HCT116 (cell line): ENCODE results near the gene TLR9. TPM values are rescaled to one million over a fixed set of nuclear protein-coding genes. Genes with fewer than 3 reads are reported as not detected.

Experiments used
- ATAC-seq: fragments of 200-7000 bp; cut with Tn5 transposase; 2 replicates; pipeline ENCODE4 v1.9.1; 2020; ENCODE audit warnings: mild to moderate bottlenecking, moderate library complexity
- BruUV-seq: library from RNA; stranded (reverse); fragments of 400-500 nt; replicated peaks from 2 replicates; lab custom pipeline; 2021; lab: Mats Ljungman, UMichigan
- CTCF ChIA-PET: fragments of 300-600 bp; sonication (Branson Sonifier 250); formaldehyde crosslinking; loops from one replicate; lab custom pipeline; 2021; ENCODE audit warnings: antibody characterized with exemption; lab: Charles Lee
- POLR2A ChIA-PET: fragments of 300-600, 350-600 bp; sonication (Branson Sonifier 250); formaldehyde crosslinking; loops from one replicate; lab custom pipeline; 2021; ENCODE audit warnings: antibody characterized with exemption; lab: Charles Lee
- RAD21 ChIA-PET, 2 experiments: fragments of 300-600 bp; sonication (Branson Sonifier 250); formaldehyde crosslinking; loops; one replicate each; lab custom pipeline; 2023; ENCODE audit warnings: low total read pairs in 2 of 2; ENCODE audit not compliant: uncharacterized antibody in 2 of 2, unreplicated experiment in 2 of 2, low non-redundant PET in 1 of 2; lab: Charles Lee
- DNase-seq: peaks from one replicate; pipeline ENCODE4 v3.0.0-alpha.2; 2010; ENCODE audit warnings: low read depth, low spot score
- H2AFZ ChIP-seq: fragments of 200-600 bp; shearing (Covaris generic), sonication (generic); 2 replicates; pipeline ENCODE4 v1.6.1; 2017; ENCODE audit warnings: low read depth, mixed run types, mixed read lengths, antibody characterized with exemption, low read length; ENCODE audit not compliant: poor library complexity, severe bottlenecking
- H3K27ac ChIP-seq: 2 replicates; pipeline ENCODE4 v1.5.1; 2012; ENCODE audit warnings: low read depth, low read length
- H3K27me3 ChIP-seq: fragments of 200-600 bp; sonication (generic); 2 replicates; pipeline ENCODE4 v1.6.1; 2016; ENCODE audit warnings: mixed run types, low read length, mixed read lengths; ENCODE audit not compliant: insufficient read depth
- H3K36me3 ChIP-seq, 2 experiments: fragments of 200-500 bp in 1 of 2; fragments of 200-600 bp in 1 of 2; sonication (Bioruptor generic) in 1 of 2; sonication (generic) in 1 of 2; 2 replicates each; pipeline versions ENCODE4 v1.5.1 to v1.6.1; 2014 to 2016; ENCODE audit warnings: low read length in 2 of 2, inconsistent platforms in 1 of 2, mixed read lengths in 1 of 2, mixed run types in 1 of 2; ENCODE audit not compliant: insufficient read depth in 2 of 2, control insufficient read depth in 1 of 2
- H3K4me1 ChIP-seq, 2 experiments: fragments of 200-600 bp in 1 of 2; sonication (generic) in 1 of 2; 2 replicates each; pipeline versions ENCODE4 v1.5.1 to v1.6.1; 2012 to 2017; ENCODE audit warnings: low read length in 2 of 2, inconsistent platforms in 1 of 2, mild to moderate bottlenecking in 1 of 2, mixed read lengths in 1 of 2, mixed run types in 1 of 2, moderate library complexity in 1 of 2; ENCODE audit not compliant: insufficient read depth in 2 of 2, control insufficient read depth in 1 of 2
- H3K4me2 ChIP-seq: fragments of 200-600 bp; sonication (generic); 2 replicates; pipeline ENCODE4 v1.6.1; 2017; ENCODE audit warnings: mixed run types, low read length, mixed read lengths
- H3K4me3 ChIP-seq, 2 experiments: fragments of 200-600 bp in 1 of 2; sonication (generic) in 1 of 2; replicated peaks in 1 of 2; 2 replicates each; pipeline ENCODE4 v1.5.1; 2011 to 2016; ENCODE audit warnings: low read length in 2 of 2, control low read depth in 1 of 2, low read depth in 1 of 2, mild to moderate bottlenecking in 1 of 2, mixed read lengths in 1 of 2, mixed run types in 1 of 2
- H3K79me2 ChIP-seq: fragments of 200-600 bp; sonication (generic); 2 replicates; pipeline ENCODE4 v1.6.1; 2017; ENCODE audit warnings: mild to moderate bottlenecking, mixed run types, low read length, moderate library complexity, mixed read lengths; ENCODE audit not compliant: insufficient read depth
- H3K9ac ChIP-seq: fragments of 200-600 bp; sonication (generic); 2 replicates; pipeline ENCODE4 v1.6.1; 2016; ENCODE audit warnings: low read length, mixed read lengths
- H3K9me2 ChIP-seq: fragments of 200-600 bp; sonication (generic), shearing (Covaris generic); 2 replicates; pipeline ENCODE4 v1.6.1; 2017; ENCODE audit warnings: mixed run types, mild to moderate bottlenecking, moderate library complexity; ENCODE audit not compliant: insufficient read depth
- H3K9me3 ChIP-seq, 2 experiments: fragments of 200-500 bp in 1 of 2; fragments of 200-600 bp in 1 of 2; sonication (Bioruptor generic) in 1 of 2; sonication (generic) in 1 of 2; 2 replicates each; pipeline ENCODE4 v1.6.1; 2014 to 2017; ENCODE audit warnings: low read length in 2 of 2, mixed read lengths in 2 of 2, inconsistent platforms in 1 of 2, low read depth in 1 of 2, mild to moderate bottlenecking in 1 of 2, mixed run types in 1 of 2, moderate library complexity in 1 of 2; ENCODE audit not compliant: control insufficient read depth in 1 of 2, insufficient read depth in 1 of 2
- H4K20me1 ChIP-seq: fragments of 200-600 bp; sonication (generic), shearing (Covaris generic); 2 replicates; pipeline ENCODE4 v1.6.1; 2017; ENCODE audit warnings: mixed run types, mild to moderate bottlenecking, moderate library complexity; ENCODE audit not compliant: insufficient read depth
- ATF3 ChIP-seq: IDR thresholded peaks from 2 replicates; pipeline ENCODE4 v1.6.1; 2012
- EGR1 ChIP-seq: IDR thresholded peaks from 2 replicates; pipeline ENCODE4 v1.6.1; 2012; ENCODE audit warnings: low read depth
- ELF1 ChIP-seq: IDR thresholded peaks from 2 replicates; pipeline ENCODE4 v1.6.1; 2012; ENCODE audit warnings: low read depth, borderline replicate concordance
- EZH2 ChIP-seq: fragments of 200-600 bp; sonication (generic); IDR thresholded peaks from 2 replicates; pipeline ENCODE4 v1.6.1; 2017; ENCODE audit warnings: antibody characterized with exemption, mixed run types
- EZH2phosphoT487 ChIP-seq: fragments of 200-600 bp; IDR thresholded peaks from 2 replicates; pipeline ENCODE4 v1.6.1; 2018; ENCODE audit warnings: antibody characterized with exemption, borderline replicate concordance
- FOSL1 ChIP-seq: IDR thresholded peaks from 2 replicates; pipeline ENCODE4 v1.6.1; 2012; ENCODE audit warnings: low read depth
- JUND ChIP-seq: IDR thresholded peaks from 2 replicates; pipeline ENCODE4 v1.6.1; 2012
- POLR2A ChIP-seq: IDR thresholded peaks from 2 replicates; pipeline ENCODE4 v1.7.0; 2011; ENCODE audit warnings: borderline replicate concordance; ENCODE audit not compliant: insufficient read depth, insufficient read length; ENCODE audit errors: extremely low read depth
- POLR2AphosphoS5 ChIP-seq: IDR thresholded peaks from 2 replicates; pipeline ENCODE4 v1.6.1; 2011; ENCODE audit warnings: mild to moderate bottlenecking, low read depth, low read length, moderate library complexity
- SP1 ChIP-seq: IDR thresholded peaks from 2 replicates; pipeline ENCODE4 v1.6.1; 2012; ENCODE audit warnings: low read depth
- YY1 ChIP-seq: IDR thresholded peaks from 2 replicates; pipeline ENCODE4 v1.6.1; 2011; ENCODE audit warnings: low read length, low read depth, moderate library complexity, mild to moderate bottlenecking; ENCODE audit not compliant: insufficient replicate concordance; ENCODE audit errors: extremely low read depth
- ZNF274 ChIP-seq: fragments of 200-500 bp; sonication (Bioruptor generic); IDR thresholded peaks from 2 replicates; pipeline ENCODE4 v1.6.1; 2014; ENCODE audit warnings: mild to moderate bottlenecking, low read depth, low read length, inconsistent platforms
- intact Hi-C: fragments of 100-400 bp; cut with micrococcal nuclease; formaldehyde crosslinking; loops from 2 replicates; pipeline ENCODE4 v1.10.0; 2022
- total RNA-seq: library from RNA; stranded (reverse); gene quantifications from one replicate; pipeline ENCODE4 v1.2.1, GENCODE V29; 2021; ENCODE audit not compliant: unreplicated experiment
- TF ChIP-seq, protein P1 (sequence below): IDR thresholded peaks from 2 replicates; pipeline ENCODE4 v1.6.1; 2012; ENCODE audit warnings: low read depth

The TLR9 gene
- total RNA-seq, 1 experiment from 2014 or later, result 0.15 TPM

DNA sequence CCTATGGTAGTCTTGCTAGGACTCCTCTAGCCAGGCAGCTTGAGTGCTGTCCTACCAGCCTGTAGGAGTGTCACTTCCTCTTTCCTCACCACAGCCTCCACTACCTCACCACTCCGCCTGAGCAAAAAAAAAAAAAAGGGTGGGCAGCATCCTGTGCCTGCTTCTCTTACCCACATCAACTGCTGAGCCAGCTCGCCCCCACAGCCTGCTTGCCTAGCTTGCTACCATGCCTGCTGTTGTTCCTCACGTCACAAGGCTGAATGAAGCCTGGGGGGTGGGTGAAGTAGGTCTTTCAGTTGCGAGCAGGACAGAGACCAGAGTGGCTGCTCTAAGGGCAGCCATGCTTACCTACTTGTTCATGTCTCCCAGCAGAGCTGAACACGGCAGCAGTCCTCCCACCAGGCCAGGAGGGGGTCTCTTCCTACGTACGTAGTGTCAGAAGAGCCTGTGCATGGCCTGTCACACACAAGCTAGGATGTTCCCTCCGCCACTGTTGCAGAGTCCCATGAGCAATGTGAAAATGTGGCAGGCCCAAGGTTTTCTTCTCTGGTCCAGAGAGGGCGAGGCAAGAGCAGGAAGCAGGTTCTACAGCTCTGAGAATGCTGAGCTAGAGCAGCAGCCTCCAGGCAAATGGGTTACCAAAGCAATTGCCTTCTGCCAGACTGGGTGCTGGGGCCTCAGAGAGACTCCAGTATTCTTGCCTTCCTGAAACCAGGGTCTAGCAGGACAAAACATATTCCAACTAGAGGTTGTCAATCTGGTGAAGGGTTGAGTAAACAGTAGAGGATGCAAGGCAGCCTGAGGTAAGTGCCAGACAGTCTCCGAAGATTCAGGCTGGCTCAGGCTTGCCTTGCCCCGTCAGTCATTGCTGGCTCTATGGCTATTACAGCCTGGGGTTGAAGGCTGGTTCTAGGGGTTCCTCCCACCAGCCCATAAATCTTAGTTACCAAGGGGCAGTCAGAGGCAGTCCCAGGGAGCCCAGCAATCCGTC lies 28.2 kb upstream of the TLR9 start (continued):
- TF ChIP-seq, protein P1, sequence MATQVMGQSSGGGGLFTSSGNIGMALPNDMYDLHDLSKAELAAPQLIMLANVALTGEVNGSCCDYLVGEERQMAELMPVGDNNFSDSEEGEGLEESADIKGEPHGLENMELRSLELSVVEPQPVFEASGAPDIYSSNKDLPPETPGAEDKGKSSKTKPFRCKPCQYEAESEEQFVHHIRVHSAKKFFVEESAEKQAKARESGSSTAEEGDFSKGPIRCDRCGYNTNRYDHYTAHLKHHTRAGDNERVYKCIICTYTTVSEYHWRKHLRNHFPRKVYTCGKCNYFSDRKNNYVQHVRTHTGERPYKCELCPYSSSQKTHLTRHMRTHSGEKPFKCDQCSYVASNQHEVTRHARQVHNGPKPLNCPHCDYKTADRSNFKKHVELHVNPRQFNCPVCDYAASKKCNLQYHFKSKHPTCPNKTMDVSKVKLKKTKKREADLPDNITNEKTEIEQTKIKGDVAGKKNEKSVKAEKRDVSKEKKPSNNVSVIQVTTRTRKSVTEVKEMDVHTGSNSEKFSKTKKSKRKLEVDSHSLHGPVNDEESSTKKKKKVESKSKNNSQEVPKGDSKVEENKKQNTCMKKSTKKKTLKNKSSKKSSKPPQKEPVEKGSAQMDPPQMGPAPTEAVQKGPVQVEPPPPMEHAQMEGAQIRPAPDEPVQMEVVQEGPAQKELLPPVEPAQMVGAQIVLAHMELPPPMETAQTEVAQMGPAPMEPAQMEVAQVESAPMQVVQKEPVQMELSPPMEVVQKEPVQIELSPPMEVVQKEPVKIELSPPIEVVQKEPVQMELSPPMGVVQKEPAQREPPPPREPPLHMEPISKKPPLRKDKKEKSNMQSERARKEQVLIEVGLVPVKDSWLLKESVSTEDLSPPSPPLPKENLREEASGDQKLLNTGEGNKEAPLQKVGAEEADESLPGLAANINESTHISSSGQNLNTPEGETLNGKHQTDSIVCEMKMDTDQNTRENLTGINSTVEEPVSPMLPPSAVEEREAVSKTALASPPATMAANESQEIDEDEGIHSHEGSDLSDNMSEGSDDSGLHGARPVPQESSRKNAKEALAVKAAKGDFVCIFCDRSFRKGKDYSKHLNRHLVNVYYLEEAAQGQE, result no peak
- TF ChIP-seq, all 23 proteins: peak for 0

DNA sequence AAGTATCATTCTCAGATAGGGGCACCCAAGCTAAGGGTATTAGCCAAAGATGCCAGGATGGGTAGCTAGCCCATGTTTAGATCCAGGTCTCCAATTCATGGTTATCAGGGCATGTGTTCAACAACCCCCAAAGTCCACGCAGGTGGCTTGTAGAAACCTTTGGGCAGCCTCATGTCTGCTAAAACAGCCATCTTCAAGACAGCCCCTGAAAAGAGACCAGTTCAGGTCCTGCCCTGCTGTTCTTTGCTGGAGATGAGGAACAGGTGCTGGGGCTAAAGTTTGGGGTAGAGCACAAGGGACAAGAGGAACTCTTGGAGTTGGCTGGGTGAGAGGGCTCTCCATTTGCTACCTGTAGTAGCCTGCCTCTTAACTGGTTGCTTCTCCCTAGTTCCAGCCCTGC lies 24.7 kb upstream of the TLR9 start:
- Histone ChIP-seq H3K27ac (no peak overlapping the region), H3K4me3 (no peak overlapping the region), H2AFZ (no peak overlapping the region), H3K9me3 (no peaks in the 10 kb centered on the region), H3K9me2 (no peaks in the 10 kb centered on the region), H3K4me2 (no peak overlapping the region), H3K79me2 (0 out of 2 replicates have a peak, but pooled peaks cover 3% of the 10 kb centered on the region), H3K27me3 (no peaks in the 10 kb centered on the region), H3K9ac (no peak overlapping the region), H3K36me3 (peaks cover 14 to 34% of the 10 kb centered on the region in 2 experiments; a peak in 3 of 4 replicates)
- ChIA-PET CTCF (no interaction called here), RAD21 (no interaction called here), POLR2A (interaction anchor here (0.6 to 2.1 kb wide), 2 partner anchors 10 to 86 kb away, joined by 3 to 6 read pairs; no protein-coding TSS in a partner anchor)
- intact Hi-C loops, result no loop called here
- BruUV-seq, result no TSS peak
- no peak for ATAC-seq
- TF ChIP-seq, protein P1, result no peak
- TF ChIP-seq JUND (no peak), YY1 (no peak), SP1 (no peak), EZH2 (no peak), ELF1 (no peak), ATF3 (no peak), FOSL1 (no peak), POLR2A (no peak), POLR2AphosphoS5 (no peak), EZH2phosphoT487 (no peak), ZNF274 (no peak), EGR1 (no peak)
- TF ChIP-seq, all 23 proteins: peak for 0
- no peaks in the 10 kb centered on the region for H4K20me1 ChIP-seq
- peaks cover 5 to 16% of the 10 kb centered on the region in 2 experiments; a peak in 3 of 4 replicates for H3K4me1 ChIP-seq
- DNase-seq, result no peak
